AG09309 (cell line): Measurements from ENCODE around the gene TCERG1L.
"Not testable (repeated sequence)": the region's sequence is repeated elsewhere in the genome, so short reads cannot be mapped to it uniquely, and the experiment has no call there.

Source experiments
- DNase-seq: peaks from one replicate; pipeline ENCODE4 v3.0.0-alpha.2; 2010; ENCODE audit warnings: low read depth
- H3K4me3 ChIP-seq: 2 replicates; pipeline ENCODE4 v1.5.1; 2011; ENCODE audit warnings: mild to moderate bottlenecking, low read depth, low read length, moderate library complexity; ENCODE audit not compliant: control insufficient read depth
- TF ChIP-seq, protein P1 (sequence below): IDR thresholded peaks from 2 replicates; pipeline ENCODE4 v1.5.1; 2011; ENCODE audit warnings: mild to moderate bottlenecking, low read depth, low read length, inconsistent platforms; ENCODE audit not compliant: insufficient read depth, control insufficient read depth; ENCODE audit errors: missing control alignments

Gene TCERG1L

DNA sequence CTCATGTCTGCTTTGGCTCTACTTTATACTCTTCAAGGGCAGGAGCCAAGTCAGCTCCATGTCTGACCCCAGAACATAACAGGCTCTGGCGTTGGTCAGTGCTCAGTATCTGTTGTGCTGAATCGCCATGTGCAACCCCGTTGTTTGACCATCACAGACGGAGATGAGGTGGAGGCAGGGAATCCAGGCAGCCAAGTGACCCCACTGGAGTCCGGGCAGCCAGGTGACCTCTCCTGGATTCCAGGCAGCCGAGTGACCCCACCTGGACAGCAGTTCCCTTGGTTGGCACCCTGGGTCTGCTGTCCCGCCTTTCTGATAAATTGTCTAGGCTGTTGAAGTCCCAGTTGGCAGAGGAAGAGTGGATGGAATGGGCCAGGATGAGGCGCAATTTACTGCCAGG is 232.2 kb downstream of the TCERG1L start:
- TF ChIP-seq, protein P1, sequence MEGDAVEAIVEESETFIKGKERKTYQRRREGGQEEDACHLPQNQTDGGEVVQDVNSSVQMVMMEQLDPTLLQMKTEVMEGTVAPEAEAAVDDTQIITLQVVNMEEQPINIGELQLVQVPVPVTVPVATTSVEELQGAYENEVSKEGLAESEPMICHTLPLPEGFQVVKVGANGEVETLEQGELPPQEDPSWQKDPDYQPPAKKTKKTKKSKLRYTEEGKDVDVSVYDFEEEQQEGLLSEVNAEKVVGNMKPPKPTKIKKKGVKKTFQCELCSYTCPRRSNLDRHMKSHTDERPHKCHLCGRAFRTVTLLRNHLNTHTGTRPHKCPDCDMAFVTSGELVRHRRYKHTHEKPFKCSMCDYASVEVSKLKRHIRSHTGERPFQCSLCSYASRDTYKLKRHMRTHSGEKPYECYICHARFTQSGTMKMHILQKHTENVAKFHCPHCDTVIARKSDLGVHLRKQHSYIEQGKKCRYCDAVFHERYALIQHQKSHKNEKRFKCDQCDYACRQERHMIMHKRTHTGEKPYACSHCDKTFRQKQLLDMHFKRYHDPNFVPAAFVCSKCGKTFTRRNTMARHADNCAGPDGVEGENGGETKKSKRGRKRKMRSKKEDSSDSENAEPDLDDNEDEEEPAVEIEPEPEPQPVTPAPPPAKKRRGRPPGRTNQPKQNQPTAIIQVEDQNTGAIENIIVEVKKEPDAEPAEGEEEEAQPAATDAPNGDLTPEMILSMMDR, result no peak
- DNase-seq, result no peak

DNA sequence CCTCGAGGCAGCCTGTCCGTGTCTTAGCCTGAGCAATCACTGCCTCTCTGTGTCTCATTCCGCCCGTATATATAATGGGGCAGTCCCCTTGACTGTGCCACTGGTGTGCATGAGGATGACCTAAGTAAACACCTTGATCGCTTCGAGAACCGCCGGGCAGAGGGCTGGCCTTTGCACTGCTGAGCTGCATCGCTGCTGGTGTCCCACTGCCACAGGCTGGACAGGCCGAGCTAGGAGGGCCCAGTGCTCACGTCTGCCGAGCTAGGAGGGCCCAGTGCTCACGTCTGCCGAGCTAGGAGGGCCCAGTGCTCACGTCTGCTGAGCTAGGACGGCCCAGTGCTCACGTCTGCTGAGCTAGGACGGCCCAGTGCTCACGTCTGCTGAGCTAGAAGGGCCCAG is 232.6 kb downstream of the TCERG1L start:
- DNase-seq, H3K4me3 ChIP-seq: not testable (repeated sequence)

More for the DNA sequence above, 232.2 kb downstream of the TCERG1L start:
- H3K4me3 ChIP-seq, result no peak overlapping the region

DNA sequence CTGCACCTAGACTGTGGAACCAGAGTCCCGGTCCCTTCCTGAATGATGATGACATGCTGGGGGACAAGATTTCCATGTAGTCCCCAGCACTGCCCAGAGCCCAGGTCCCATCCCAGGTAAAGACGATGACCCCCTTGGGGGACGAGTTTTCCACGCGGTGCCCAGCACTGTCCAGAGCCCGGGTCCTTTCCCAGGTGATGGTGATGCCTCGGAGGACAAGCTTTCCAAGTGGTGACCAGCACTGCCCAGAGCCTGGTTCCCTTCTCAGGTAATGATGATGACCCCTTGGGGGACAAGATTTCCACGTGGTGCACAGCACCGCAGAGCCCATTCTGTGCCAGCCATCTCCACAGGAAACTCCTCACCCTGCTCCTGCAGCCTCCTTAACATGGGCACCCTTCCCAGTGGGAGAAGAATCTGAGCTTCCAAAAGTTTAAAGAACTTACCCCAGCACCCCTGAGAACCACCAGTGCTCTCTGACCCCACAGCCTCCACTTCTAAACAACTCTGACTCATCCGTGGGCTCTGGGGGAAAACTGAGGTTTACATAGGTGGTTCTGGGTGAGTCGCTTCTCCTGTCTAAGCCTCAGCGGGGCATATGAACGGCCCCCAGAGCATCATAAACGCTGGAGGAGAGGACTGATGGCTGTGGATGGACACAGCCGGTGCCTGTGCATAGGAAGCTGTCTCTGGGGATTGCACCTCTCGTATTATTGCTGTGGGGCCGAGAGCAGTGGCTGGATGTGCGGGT is 233.2 kb downstream of the TCERG1L start:
- H3K4me3 ChIP-seq, result no peak overlapping the region
- no peak for DNase-seq
- TF ChIP-seq, protein P1, result no peak

DNA sequence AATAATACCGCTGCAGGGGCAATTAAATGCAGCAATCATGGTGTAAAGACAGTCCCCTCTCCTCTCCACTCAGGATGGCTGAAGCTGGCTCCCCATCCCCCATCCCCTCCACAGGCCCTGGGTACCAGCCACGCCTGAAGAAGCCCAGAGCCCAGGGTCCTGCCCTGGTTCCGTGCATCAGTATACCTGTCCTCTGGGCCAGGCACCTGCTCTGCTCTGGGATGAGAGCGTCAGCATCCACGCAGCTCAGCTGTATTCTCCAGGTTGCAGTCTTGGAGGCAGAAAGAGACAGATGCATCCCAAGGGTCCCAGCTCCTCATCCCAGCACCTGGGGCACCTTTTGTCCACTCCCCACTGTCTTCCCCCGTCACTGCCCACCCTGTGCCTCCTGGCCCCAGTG is 233.8 kb downstream of the TCERG1L start:
- TF ChIP-seq, protein P1, result no peak
- no peak for DNase-seq
- no peak overlapping the region for H3K4me3 ChIP-seq

DNA sequence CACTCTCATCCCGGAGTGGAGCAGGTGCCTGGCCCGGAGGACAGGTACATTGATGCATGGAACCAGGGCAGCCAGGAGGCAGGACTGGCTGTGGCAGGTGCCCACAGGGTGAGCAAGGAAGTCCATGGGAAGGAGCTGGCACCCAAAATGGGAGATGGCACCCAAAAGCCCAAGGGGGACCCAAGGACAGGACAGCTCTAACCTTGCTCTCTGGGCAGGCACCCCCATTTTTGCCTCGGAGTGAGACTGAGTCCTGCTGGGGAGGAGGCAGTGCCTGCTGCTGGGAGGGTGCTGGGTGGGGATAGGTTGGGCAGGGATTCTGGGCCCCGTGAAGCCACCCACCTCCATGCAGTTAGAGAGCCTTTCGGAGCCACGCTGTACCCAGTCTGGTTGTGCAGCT is 234.5 kb downstream of the TCERG1L start:
- no peak for DNase-seq
- TF ChIP-seq, protein P1, result no peak
- no peak overlapping the region for H3K4me3 ChIP-seq

DNA sequence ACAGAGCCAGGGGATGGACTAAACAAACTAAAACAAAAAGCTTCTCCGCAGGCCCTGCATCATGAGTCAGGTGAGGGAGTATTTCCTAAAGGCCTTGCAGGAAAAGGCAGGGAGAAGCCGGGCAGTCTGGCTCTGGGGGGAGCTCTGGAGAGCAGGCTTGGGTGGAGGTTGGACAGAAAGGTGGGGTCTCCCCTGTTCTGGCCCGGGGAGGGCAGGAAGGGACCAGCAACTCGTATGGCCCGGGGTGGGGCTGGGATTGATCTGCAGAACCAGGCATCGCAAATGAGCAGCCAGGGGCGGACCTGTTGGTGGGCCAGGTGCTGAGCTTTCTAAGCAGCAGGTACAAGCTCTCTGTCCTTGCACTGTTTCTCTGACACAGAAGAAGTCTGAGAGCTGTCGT is 235.2 kb downstream of the TCERG1L start:
- no peak for DNase-seq

DNA sequence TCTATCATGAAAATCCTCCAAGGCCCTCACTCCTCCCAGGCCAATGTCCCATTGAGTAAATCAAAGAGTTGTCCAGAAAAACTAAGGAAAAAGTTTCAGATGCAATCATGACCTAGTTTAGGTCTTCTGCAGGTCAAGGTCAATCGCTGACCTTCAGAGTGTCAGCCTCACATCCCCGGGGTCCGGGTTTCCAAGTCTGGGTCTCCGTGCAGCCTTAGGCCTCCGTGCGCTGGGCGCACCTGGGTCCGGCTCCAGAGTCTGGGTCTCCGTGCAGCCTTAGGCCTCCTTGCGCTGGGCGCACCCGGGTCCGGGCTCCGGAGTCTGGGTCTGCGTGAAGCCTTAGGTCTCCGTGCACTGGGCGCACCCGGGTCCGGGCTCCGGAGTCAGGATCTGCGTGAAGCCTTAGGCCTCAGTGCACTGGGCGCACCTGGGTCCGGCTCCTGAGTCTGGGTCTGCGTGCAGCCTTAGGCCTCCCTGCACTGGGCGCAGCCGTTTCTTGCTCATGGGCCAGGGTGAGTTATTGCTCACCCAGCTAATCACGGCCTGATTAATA is 236.2 kb downstream of the TCERG1L start:
- H3K4me3 ChIP-seq, result no peak overlapping the region
- DNase-seq, result no peak
- TF ChIP-seq, protein P1, result no peak

More for the DNA sequence above, 235.2 kb downstream of the TCERG1L start:
- TF ChIP-seq, protein P1, result no peak
- no peak overlapping the region for H3K4me3 ChIP-seq
